SK-N-SH (cell line): ENCODE data around the gene DLEC1. TPM values are rescaled to one million over a fixed set of nuclear protein-coding genes. Genes with fewer than 3 reads are reported as not detected.

Experiments used
- CTCF ChIA-PET: fragments of 300-600, 350-600 bp; formaldehyde crosslinking; extraction: SDS; loops from one replicate; lab custom pipeline; 2021; lab: Yijun Ruan, JAX
- POLR2A ChIA-PET: fragments of 350-600 bp; sonication (Branson Sonifier 250); formaldehyde crosslinking; extraction: SDS; loops from one replicate; lab custom pipeline; 2020; ENCODE audit warnings: antibody characterized with exemption, inconsistent platforms; lab: Yijun Ruan, JAX
- DNase-seq: peaks from one replicate; pipeline ENCODE4 v3.0.0; 2012
- H2AFZ ChIP-seq: fragments of 200-600 bp; sonication (generic); 2 replicates; pipeline ENCODE4 v1.8.1; 2016; ENCODE audit warnings: antibody characterized with exemption, mild to moderate bottlenecking, low read depth
- H3F3A ChIP-seq: fragments of 200-600 bp; sonication (generic); replicated peaks from 2 replicates; pipeline ENCODE3; 2016; ENCODE audit warnings: antibody characterized with exemption, mild to moderate bottlenecking; ENCODE audit not compliant: insufficient read depth
- H3K27ac ChIP-seq, 2 experiments: fragments of 200-500 bp in 1 of 2; fragments of 200-600 bp in 1 of 2; sonication (Bioruptor generic) in 1 of 2; sonication (generic), shearing (Covaris generic) in 1 of 2; 2 replicates each; pipeline versions ENCODE4 v1.5.1 to v1.6.1; 2014 to 2016; ENCODE audit warnings: low read depth in 2 of 2, inconsistent platforms in 1 of 2, low read length in 1 of 2, mild to moderate bottlenecking in 1 of 2, mixed read lengths in 1 of 2
- H3K27me3 ChIP-seq: fragments of 200-600 bp; sonication (generic), shearing (Covaris generic); 2 replicates; pipeline ENCODE4 v1.6.1; 2016; ENCODE audit warnings: mixed run types; ENCODE audit not compliant: insufficient read depth
- H3K36me3 ChIP-seq, 2 experiments: fragments of 200-500 bp in 1 of 2; fragments of 200-600 bp in 1 of 2; sonication (Bioruptor generic) in 1 of 2; sonication (generic) in 1 of 2; replicated peaks in 1 of 2; 2 replicates each; pipeline versions ENCODE3 to v1.5.1; 2014 to 2016; ENCODE audit warnings: low read length in 1 of 2, mild to moderate bottlenecking in 1 of 2; ENCODE audit not compliant: insufficient read depth in 2 of 2, control insufficient read depth in 1 of 2
- H3K4me1 ChIP-seq, 2 experiments: fragments of 200-500 bp in 1 of 2; fragments of 200-600 bp in 1 of 2; sonication (Bioruptor generic) in 1 of 2; sonication (generic), shearing (Covaris generic) in 1 of 2; 2 replicates each; pipeline versions ENCODE4 v1.5.1 to v1.6.1; 2014 to 2016; ENCODE audit warnings: low read depth in 1 of 2, low read length in 1 of 2, mixed run types in 1 of 2; ENCODE audit not compliant: insufficient read depth in 2 of 2, control insufficient read depth in 1 of 2
- H3K4me2 ChIP-seq: fragments of 200-600 bp; sonication (generic), shearing (Covaris generic); 2 replicates; pipeline ENCODE4 v1.6.1; 2017; ENCODE audit warnings: mixed run types
- H3K4me3 ChIP-seq, 2 experiments: fragments of 200-500 bp in 1 of 2; fragments of 200-600 bp in 1 of 2; sonication (Bioruptor generic) in 1 of 2; sonication (generic), shearing (Covaris generic) in 1 of 2; 2 replicates each; pipeline versions ENCODE4 v1.5.1 to v1.8.1; 2014 to 2016; ENCODE audit warnings: low read depth in 2 of 2, inconsistent platforms in 1 of 2, low read length in 1 of 2, mild to moderate bottlenecking in 1 of 2, mixed read lengths in 1 of 2, moderate library complexity in 1 of 2
- H3K79me2 ChIP-seq: fragments of 200-600 bp; sonication (generic); 2 replicates; pipeline ENCODE4 v1.8.1; 2017; ENCODE audit warnings: mild to moderate bottlenecking; ENCODE audit not compliant: insufficient read depth
- H3K9ac ChIP-seq: fragments of 200-600 bp; sonication (generic); 2 replicates; pipeline ENCODE4 v1.6.1; 2017; ENCODE audit warnings: mixed run types
- H3K9me2 ChIP-seq: fragments of 200-600 bp; sonication (generic); 2 replicates; pipeline ENCODE4 v1.6.1; 2017; ENCODE audit warnings: mixed run types
- H3K9me3 ChIP-seq: fragments of 200-600 bp; sonication (generic); 2 replicates; pipeline ENCODE4 v1.6.1; 2017; ENCODE audit warnings: mixed run types, mild to moderate bottlenecking, moderate library complexity
- H4K20me1 ChIP-seq: fragments of 200-600 bp; sonication (generic); 2 replicates; pipeline ENCODE4 v1.6.1; 2017; ENCODE audit warnings: mild to moderate bottlenecking, mixed run types; ENCODE audit not compliant: insufficient read depth
- CHD2 ChIP-seq: fragments of 150-350 bp; IDR thresholded peaks from 2 replicates; pipeline ENCODE4 v1.6.1; 2018; ENCODE audit warnings: low read length; ENCODE audit not compliant: partially characterized antibody
- CTCF ChIP-seq: fragments of 200-600 bp; sonication (generic); IDR thresholded peaks from 2 replicates; pipeline ENCODE4 v1.6.1; 2017; ENCODE audit warnings: antibody characterized with exemption, mild to moderate bottlenecking, moderate library complexity
- FOXJ3 ChIP-seq: sonication (generic); formaldehyde crosslinking; IDR thresholded peaks from 2 replicates; pipeline ENCODE4 v1.5.1; 2020; ENCODE audit warnings: mild to moderate bottlenecking, missing genetic modification reagents
- FOXM1 ChIP-seq: IDR thresholded peaks from 2 replicates; pipeline ENCODE4 v1.4.0; 2012; ENCODE audit warnings: low read depth, mild to moderate bottlenecking
- GABPA ChIP-seq: IDR thresholded peaks from 2 replicates; pipeline ENCODE4 v1.4.0; 2012; ENCODE audit warnings: low read depth, mild to moderate bottlenecking
- MXI1 ChIP-seq: IDR thresholded peaks from 2 replicates; pipeline ENCODE4 v1.6.1; 2012; ENCODE audit warnings: mild to moderate bottlenecking, low read depth, low read length, improper control_type of control experiment
- NFIC ChIP-seq: IDR thresholded peaks from 2 replicates; pipeline ENCODE4 v1.4.0; 2012; ENCODE audit warnings: borderline replicate concordance
- RCOR1 ChIP-seq: fragments of 150-350 bp; IDR thresholded peaks from 2 replicates; pipeline ENCODE4 v1.6.1; 2017; ENCODE audit warnings: antibody characterized with exemption, low read length
- REST ChIP-seq: IDR thresholded peaks from 2 replicates; pipeline ENCODE4 v1.6.1; 2012; ENCODE audit warnings: mild to moderate bottlenecking, low read depth, low read length, moderate library complexity
- RXRA ChIP-seq: IDR thresholded peaks from 2 replicates; pipeline ENCODE4 v1.4.0; 2012; ENCODE audit warnings: low read depth, mild to moderate bottlenecking, borderline replicate concordance
- SMC3 ChIP-seq: IDR thresholded peaks from 2 replicates; pipeline ENCODE4 v1.6.1; 2012; ENCODE audit warnings: low read depth, low read length, improper control_type of control experiment
- TEAD4 ChIP-seq: IDR thresholded peaks from 2 replicates; pipeline ENCODE4 v1.4.0; 2012; ENCODE audit warnings: mild to moderate bottlenecking, borderline replicate concordance; ENCODE audit not compliant: insufficient read depth
- ZBTB33 ChIP-seq: IDR thresholded peaks from 2 replicates; pipeline ENCODE4 v1.4.0; 2012; ENCODE audit warnings: low read depth, borderline replicate concordance
- WGBS: methylation state at CpG from one replicate; pipeline ENCODE4 v1.1.6; 2017; ENCODE audit warnings: low lambda C conversion rate; 5-methylcytosine and 5-hydroxymethylcytosine counted together
- polyA plus RNA-seq, 3 experiments: library from polyadenylated mRNA; depleted of rRNA; stranded (reverse); fragments of >200 nt; gene quantifications; 2 replicates each; pipeline ENCODE4 v1.2.3, GENCODE V29; 2012
- TF ChIP-seq, protein P1 (sequence below): IDR thresholded peaks from 2 replicates; pipeline ENCODE4 v1.4.0; 2012; ENCODE audit warnings: low read depth

DLEC1 gene
- polyA plus RNA-seq, 1 of the 3 experiments (the other 2 are of a cell fraction), result 0.02 TPM

DNA sequence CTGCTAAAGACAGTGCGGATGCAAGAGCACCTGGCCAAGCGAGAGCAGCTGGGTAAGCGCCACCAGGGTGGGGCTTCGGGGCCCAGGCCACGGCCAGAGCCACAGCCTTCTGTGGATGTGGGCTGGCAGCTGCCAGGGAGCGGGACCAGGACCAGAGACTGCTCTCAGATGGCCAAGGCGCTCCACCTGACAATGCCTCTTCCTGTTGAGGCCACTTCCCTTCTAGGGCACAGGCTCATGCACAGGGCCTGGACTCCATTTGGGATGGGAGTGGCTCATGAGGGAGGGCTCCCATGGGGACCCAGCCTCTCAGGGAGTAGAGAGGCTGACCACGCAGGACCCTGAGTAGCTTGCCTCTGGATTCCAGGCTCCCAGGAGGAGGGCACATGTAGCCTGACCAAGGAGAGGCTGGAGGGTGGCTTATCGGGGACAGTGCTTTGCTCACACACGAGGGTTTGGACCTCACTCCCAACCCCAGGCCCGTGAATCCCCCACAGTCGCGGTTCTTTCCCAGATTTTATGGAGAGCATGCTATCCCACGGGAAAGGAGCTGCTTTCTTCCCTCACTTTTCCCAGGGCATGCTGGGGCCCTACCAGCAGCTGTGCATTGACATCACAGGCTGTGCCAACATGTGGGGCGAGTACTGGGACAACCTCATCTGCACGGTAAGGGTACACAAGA is 72.8 kb downstream of the DLEC1 start:
- no peaks in the 10 kb centered on the region for H3K4me1 ChIP-seq
- H2AFZ ChIP-seq, result no peak overlapping the region
- no peaks in the 10 kb centered on the region for H3K27me3 ChIP-seq
- no peak overlapping the region for H3K27ac ChIP-seq
- no peaks in the 10 kb centered on the region for H3F3A ChIP-seq
- no peaks in the 10 kb centered on the region for H3K9me3 ChIP-seq
- H3K79me2 ChIP-seq, result no peaks in the 10 kb centered on the region
- H3K9ac ChIP-seq, result no peak overlapping the region
- CTCF ChIA-PET, result interaction anchor here (1.2 to 1.6 kb wide), 2 partner anchors 9 to 232 kb away, joined by 4 to 5 read pairs; no protein-coding TSS in a partner anchor
- TF ChIP-seq ZBTB33, result no peak
- no peak for TF ChIP-seq FOXJ3
- TF ChIP-seq GABPA, result no peak
- TF ChIP-seq TEAD4, result no peak
- TF ChIP-seq MXI1, result no peak
- no peak for TF ChIP-seq SMC3
- no peak for TF ChIP-seq CHD2
- TF ChIP-seq, protein P1, sequence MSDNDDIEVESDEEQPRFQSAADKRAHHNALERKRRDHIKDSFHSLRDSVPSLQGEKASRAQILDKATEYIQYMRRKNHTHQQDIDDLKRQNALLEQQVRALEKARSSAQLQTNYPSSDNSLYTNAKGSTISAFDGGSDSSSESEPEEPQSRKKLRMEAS, result no peak
- TF ChIP-seq CTCF, result no peak
- TF ChIP-seq RXRA, result no peak
- TF ChIP-seq REST, result no peak
- no peak for TF ChIP-seq FOXM1
- no peak for TF ChIP-seq RCOR1
- TF ChIP-seq NFIC, result no peak
- TF ChIP-seq, all 33 proteins: peak for 0
- Histone ChIP-seq H3K9me2 (no peaks in the 10 kb centered on the region), H3K36me3 (no peaks in the 10 kb centered on the region), H3K4me2 (no peak overlapping the region), H4K20me1 (no peaks in the 10 kb centered on the region), H3K4me3 (no peak overlapping the region)
- no peak for DNase-seq
- POLR2A ChIA-PET, result no interaction called here
- WGBS, result 69% methylated on average over 9 of the region's 16 CpGs
